Stimulated activated effector memory CD8-positive, alpha-beta T cell treated with anti-CD3 and anti-CD28 coated beads, Interleukin-12 subunit alpha, Interleukin-12 subunit beta, amount 100 ng/mL, for 72 hours (primary cell): ENCODE measurements around the gene TDRD10.
A peak's percentile ranks its signal among the peaks of the same experiment; 100 is the strongest.
"Not testable (repeated sequence)": the region's sequence is repeated elsewhere in the genome, so short reads cannot be mapped to it uniquely, and the experiment has no call there.

Experiments used
- ATAC-seq: fragments of 150-1000 bp; cut with Tn5 transposase; 2 replicates; pipeline ENCODE4 v1.10.0; 2021
- DNase-seq, 2 donors: peaks; one replicate each; pipeline ENCODE4 v3.0.0; 2021 to 2022; ENCODE audit warnings: low spot score in 2 of 2
- H3K27ac Mint-ChIP-seq: one replicate; pipeline ENCODE4 v1.8.0; 2022; ENCODE audit warnings: mild to moderate bottlenecking, mixed read lengths
- H3K36me3 Mint-ChIP-seq: one replicate; pipeline ENCODE4 v1.8.0; 2022; ENCODE audit warnings: mild to moderate bottlenecking, mixed read lengths
- H3K4me1 Mint-ChIP-seq: one replicate; pipeline ENCODE4 v1.8.0; 2022; ENCODE audit warnings: mixed read lengths
- H3K4me3 Mint-ChIP-seq: one replicate; pipeline ENCODE4 v1.8.0; 2022; ENCODE audit warnings: mild to moderate bottlenecking, mixed read lengths
- H3K9me3 Mint-ChIP-seq: one replicate; pipeline ENCODE4 v1.8.0; 2022; ENCODE audit warnings: mixed read lengths

Gene TDRD10

GRCh38 chr1:154469844-154470560 is 32.0 kb upstream of the TDRD10 start:
- Mint-ChIP-seq H3K4me3 (no peak overlapping the region), H3K9me3 (no peaks in the 10 kb centered on the region), H3K27ac (no peak overlapping the region), H3K36me3 (no peaks in the 10 kb centered on the region), H3K4me1 (peaks cover 39% of the 10 kb centered on the region)
- ATAC-seq (no peak), DNase-seq (no peak)

GRCh38 chr1:154471304-154471703 is 30.7 kb upstream of the TDRD10 start:
- ATAC-seq (no peak), DNase-seq (no peak)
- Mint-ChIP-seq H3K9me3 (no peaks in the 10 kb centered on the region), H3K4me3 (no peak overlapping the region), H3K4me1 (peaks cover 28% of the 10 kb centered on the region), H3K27ac (no peak overlapping the region), H3K36me3 (no peaks in the 10 kb centered on the region)

DNA sequence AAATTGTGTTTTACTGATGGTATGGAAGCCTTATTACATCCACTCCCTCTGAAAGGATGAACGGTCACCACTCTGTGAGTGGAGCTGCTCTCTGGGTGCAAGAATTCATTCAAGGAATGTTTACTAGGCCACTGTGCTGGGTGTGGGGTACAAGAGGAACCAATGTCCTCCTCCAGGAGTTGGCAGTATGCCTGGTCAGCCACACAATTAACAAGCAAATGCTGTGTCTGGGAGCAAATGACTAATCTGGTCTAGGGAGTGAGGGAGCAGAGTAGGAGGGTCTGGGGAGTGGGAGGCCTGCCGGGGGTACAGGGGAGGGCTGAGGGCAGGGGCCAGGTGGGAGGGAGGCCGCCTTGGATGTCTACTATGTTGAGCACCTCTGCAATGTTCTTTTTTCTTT is 27.2 kb upstream of the TDRD10 start:
- Mint-ChIP-seq H3K27ac (no peak overlapping the region), H3K4me1 (no peaks in the 10 kb centered on the region), H3K4me3 (no peak overlapping the region), H3K9me3 (no peaks in the 10 kb centered on the region), H3K36me3 (no peaks in the 10 kb centered on the region)
- DNase-seq (no peak), ATAC-seq (no peak)

DNA sequence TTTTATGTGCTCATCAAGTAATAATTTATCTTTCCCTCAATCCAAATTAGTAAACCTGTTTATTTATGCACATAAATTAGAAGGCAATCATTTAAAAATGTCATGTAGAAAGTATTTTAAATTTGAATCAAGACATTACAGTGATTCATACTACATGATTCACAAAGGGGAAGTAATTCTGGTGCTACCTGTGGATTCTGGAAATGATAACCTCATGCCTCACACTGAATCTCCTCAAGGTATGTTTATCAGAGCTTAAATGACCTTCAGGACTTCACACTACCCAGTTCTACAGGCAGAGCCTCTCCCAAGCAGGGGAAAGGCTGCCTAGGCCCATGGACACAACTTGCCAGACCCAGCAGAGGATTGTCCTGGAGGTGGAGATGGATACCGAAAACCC is 25.2 kb upstream of the TDRD10 start:
- Mint-ChIP-seq H3K4me1 (no peaks in the 10 kb centered on the region), H3K4me3 (no peak overlapping the region), H3K36me3 (no peaks in the 10 kb centered on the region), H3K9me3 (no peaks in the 10 kb centered on the region), H3K27ac (no peak overlapping the region)
- ATAC-seq: peak; percentile 40
- DNase-seq: no peak

- DNase-seq: no peak
- Mint-ChIP-seq H3K4me1 (no peaks in the 10 kb centered on the region), H3K27ac (no peak overlapping the region), H3K4me3 (no peak overlapping the region), H3K9me3 (no peaks in the 10 kb centered on the region), H3K36me3 (no peaks in the 10 kb centered on the region)
- ATAC-seq: no peak
These were observed 24.0 kb upstream of the TDRD10 start for GRCh38 chr1:154478013-154478412.

DNA sequence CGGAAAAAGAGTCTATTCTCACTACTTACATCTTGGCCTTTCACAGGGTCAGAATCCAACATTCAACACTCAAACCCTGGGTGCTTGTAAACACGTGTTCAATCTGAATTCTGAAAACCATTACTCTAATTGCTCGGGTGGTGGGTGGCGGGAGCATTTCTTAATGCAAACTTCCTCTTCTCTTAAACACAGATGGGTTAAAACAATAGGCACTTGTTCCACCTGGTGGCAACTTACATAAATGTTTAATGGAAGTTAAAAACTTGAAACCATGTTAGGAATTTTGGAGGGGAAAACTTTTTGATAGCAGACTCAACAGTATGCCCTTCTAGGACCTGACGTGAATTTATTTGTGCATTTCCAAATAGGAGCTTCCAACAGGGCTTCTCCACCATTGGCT is 23.4 kb upstream of the TDRD10 start:
- H3K27ac Mint-ChIP-seq: no peak overlapping the region
- H3K36me3 Mint-ChIP-seq: no peaks in the 10 kb centered on the region

GRCh38 chr1:154479764-154480421 is 22.1 kb upstream of the TDRD10 start:
- DNase-seq: peak; percentile 59 to 83
- no peaks in the 10 kb centered on the region for H3K9me3 Mint-ChIP-seq
- H3K27ac Mint-ChIP-seq: no peak overlapping the region
- no peaks in the 10 kb centered on the region for H3K4me1 Mint-ChIP-seq
- H3K4me3 Mint-ChIP-seq: no peak overlapping the region
- H3K36me3 Mint-ChIP-seq: no peaks in the 10 kb centered on the region
- peak; percentile 89 for ATAC-seq

More for the DNA sequence above, 23.4 kb upstream of the TDRD10 start:
- ATAC-seq: no peak
- no peak overlapping the region for H3K4me3 Mint-ChIP-seq
- no peaks in the 10 kb centered on the region for H3K9me3 Mint-ChIP-seq
- DNase-seq: no peak
- H3K4me1 Mint-ChIP-seq: no peaks in the 10 kb centered on the region

DNA sequence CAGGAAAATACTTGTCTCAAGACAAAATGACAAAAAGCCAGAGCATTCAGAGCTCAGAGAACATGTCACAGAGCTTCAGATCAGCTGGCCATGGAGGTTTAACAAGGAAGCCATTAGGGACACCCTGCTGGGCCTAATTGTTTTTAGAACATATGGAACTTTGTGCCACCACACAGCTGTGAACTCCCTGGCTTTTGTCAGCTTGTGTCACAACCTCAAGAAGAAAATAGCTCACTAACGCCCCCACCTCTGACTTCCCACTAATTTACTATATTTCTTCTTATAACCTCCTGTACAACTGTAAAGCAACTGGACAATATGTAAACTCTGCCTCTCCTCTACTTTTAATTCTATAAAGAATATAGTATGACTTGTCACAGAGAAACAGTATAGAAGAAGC is 21.0 kb upstream of the TDRD10 start:
- no peak for DNase-seq
- ATAC-seq: no peak
- Mint-ChIP-seq H3K4me1 (no peaks in the 10 kb centered on the region), H3K36me3 (no peaks in the 10 kb centered on the region), H3K9me3 (no peaks in the 10 kb centered on the region), H3K4me3 (no peak overlapping the region), H3K27ac (no peak overlapping the region)

GRCh38 chr1:154483941-154484803 is 17.8 kb upstream of the TDRD10 start:
- DNase-seq (no peak), ATAC-seq (no peak)
- Mint-ChIP-seq H3K27ac (no peak overlapping the region), H3K4me1 (no peaks in the 10 kb centered on the region), H3K9me3 (no peaks in the 10 kb centered on the region), H3K36me3 (no peaks in the 10 kb centered on the region), H3K4me3 (no peak overlapping the region)

DNA sequence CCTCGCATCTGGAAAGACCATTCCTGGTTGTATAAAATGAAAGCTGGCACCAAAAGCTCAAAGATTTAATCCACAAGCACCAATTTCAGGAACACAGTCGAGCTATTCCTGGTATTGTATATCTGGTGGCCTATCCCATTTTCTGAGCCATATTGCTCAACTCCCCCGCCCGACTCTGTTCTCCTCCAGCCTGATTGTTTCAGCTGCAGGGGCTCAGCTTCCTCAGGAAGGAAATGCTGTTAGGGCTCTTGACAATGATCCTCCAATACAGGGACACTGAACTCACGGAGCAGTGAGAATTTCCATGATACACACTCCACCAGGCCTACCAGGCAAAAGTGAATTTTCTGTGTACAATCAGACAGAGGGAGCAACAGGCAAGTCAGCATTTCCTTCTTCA is 16.9 kb upstream of the TDRD10 start:
- no peaks in the 10 kb centered on the region for H3K9me3 Mint-ChIP-seq
- no peak overlapping the region for H3K27ac Mint-ChIP-seq
- no peaks in the 10 kb centered on the region for H3K4me1 Mint-ChIP-seq
- no peak overlapping the region for H3K4me3 Mint-ChIP-seq
- no peaks in the 10 kb centered on the region for H3K36me3 Mint-ChIP-seq
- ATAC-seq (no peak), DNase-seq (no peak)

GRCh38 chr1:154485910-154486496 is 16.0 kb upstream of the TDRD10 start:
- Mint-ChIP-seq H3K4me1 (no peaks in the 10 kb centered on the region), H3K9me3 (no peaks in the 10 kb centered on the region), H3K27ac (no peak overlapping the region), H3K4me3 (no peak overlapping the region), H3K36me3 (no peaks in the 10 kb centered on the region)
- no peak for DNase-seq
- ATAC-seq: no peak

- H3K4me3 Mint-ChIP-seq, ATAC-seq, DNase-seq, H3K36me3 Mint-ChIP-seq, H3K27ac Mint-ChIP-seq, H3K9me3 Mint-ChIP-seq, H3K4me1 Mint-ChIP-seq: not testable (repeated sequence)
These were observed 15.3 kb upstream of the TDRD10 start for GRCh38 chr1:154486756-154487155.

GRCh38 chr1:154488922-154489321 is 13.1 kb upstream of the TDRD10 start:
- H3K4me3 Mint-ChIP-seq: no peak overlapping the region
- DNase-seq: no peak
- H3K4me1 Mint-ChIP-seq: peaks cover 19% of the 10 kb centered on the region
- H3K36me3 Mint-ChIP-seq: no peaks in the 10 kb centered on the region
- ATAC-seq: no peak
- H3K27ac Mint-ChIP-seq: no peak overlapping the region
- no peaks in the 10 kb centered on the region for H3K9me3 Mint-ChIP-seq

DNA sequence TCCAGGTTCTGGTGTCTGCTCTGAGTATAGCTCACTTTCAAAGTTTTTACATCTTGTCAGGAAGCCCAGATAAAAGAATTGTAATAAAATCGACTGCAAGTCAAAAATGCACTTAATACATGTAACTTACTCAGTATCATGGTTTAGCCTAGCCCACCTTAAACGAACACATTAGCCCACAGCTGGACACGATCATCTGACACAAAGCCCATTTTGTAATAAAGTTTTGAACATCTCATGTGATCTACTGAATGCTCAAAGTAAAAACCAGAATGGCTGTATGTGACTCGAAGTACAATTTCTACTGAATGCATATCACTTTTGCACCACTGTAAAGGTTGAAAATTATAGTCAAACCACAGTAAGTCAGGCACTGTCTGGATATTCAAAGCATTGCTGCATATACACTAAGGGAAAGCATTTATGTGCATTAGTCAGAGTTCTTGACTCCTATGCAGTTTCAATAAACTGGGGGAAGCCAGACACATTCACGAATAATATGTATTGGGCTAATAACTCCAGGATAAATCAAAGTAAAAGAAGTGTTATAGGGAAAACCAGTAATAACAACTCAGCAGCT is 12.2 kb upstream of the TDRD10 start:
- Mint-ChIP-seq H3K27ac (no peak overlapping the region), H3K9me3 (no peaks in the 10 kb centered on the region), H3K4me3 (no peak overlapping the region), H3K36me3 (no peaks in the 10 kb centered on the region), H3K4me1 (peaks cover 19% of the 10 kb centered on the region)
- DNase-seq (no peak), ATAC-seq (no peak)

- DNase-seq (no peak), ATAC-seq (no peak)
- Mint-ChIP-seq H3K27ac (no peak overlapping the region), H3K4me1 (peaks cover 19% of the 10 kb centered on the region), H3K4me3 (no peak overlapping the region), H3K9me3 (no peaks in the 10 kb centered on the region), H3K36me3 (no peaks in the 10 kb centered on the region)
These were observed 11.7 kb upstream of the TDRD10 start for GRCh38 chr1:154490317-154490716.
